GM21360 (cell line): ENCODE data around the gene ZNF804B.

Source experiments
- ATAC-seq: cut with Tn5 transposase; IDR thresholded peaks from one replicate; pipeline ENCODE4 v1.9.1; 2021; ENCODE audit warnings: mild to moderate bottlenecking, moderate library complexity; ENCODE audit not compliant: unreplicated experiment

The ZNF804B gene

DNA sequence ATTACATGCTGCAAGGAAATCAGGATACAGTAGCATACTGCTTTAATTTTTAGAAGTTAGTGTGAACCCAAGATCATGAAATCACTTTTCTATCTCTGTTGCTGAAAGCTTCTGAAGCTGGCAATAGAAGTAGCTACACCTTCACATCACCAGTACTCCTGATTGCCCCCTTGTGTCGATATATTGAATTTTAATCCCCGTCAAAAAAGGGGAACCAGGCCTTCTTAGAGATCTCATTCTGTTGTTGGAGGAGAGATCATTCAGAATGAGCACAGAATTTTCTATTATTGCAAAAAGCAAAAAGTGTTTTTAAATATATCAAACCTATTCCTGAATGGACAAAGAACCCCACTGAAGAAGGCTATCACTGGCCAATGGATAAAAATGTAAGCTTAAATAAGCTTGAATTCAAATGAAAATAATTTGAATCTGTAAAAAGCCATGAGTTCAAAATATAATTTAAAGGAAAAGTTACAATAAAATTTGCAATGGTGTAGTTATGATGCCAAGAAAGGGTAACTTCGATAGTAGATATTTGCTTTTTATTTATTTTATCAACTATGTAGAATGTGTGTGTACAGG is 75.7 kb downstream of the ZNF804B start:
- ATAC-seq: peak; percentile 93

DNA sequence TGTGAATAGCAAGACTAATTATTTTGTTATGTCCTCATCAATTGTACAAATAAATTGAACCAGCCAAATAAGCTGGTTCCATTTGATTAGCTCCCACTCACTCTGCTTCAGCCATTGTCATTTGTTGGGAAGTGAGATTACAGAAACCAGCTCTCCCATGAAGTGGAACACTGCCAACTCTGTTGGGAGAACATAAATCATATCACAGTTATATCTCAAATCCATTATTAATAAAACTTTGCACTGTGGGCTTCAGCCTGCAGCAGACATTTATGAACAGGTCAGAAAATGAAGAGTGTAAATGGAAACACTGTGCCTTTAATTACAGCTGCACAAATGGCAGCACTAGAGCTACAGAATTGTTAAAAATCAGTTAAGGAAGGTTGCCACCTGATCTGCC is 82.7 kb downstream of the ZNF804B start:
- no peak for ATAC-seq

DNA sequence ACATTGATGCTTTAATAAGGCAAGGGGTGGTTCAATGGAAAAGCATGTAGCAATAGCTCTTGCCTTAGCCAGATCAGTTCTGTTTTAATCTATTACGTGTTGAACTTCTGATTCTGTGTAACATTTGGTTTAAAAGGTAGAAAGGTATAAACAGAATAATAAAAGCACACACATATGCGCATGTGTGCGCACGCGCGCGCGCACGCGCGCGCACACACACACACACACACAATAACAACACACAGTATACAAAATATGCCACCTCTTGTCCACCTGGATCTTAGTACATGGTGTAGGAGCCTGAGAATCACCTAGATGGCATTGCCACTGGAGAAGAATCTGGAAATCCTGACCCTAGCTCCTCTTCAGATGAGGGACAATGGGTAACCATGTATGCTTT is 85.6 kb downstream of the ZNF804B start:
- no peak for ATAC-seq

GRCh38 chr7:88851220-88851619 is 91.7 kb downstream of the ZNF804B start:
- no peak for ATAC-seq

- no peak for ATAC-seq
Measured at GRCh38 chr7:88859288-88859687, 99.8 kb downstream of the ZNF804B start.

DNA sequence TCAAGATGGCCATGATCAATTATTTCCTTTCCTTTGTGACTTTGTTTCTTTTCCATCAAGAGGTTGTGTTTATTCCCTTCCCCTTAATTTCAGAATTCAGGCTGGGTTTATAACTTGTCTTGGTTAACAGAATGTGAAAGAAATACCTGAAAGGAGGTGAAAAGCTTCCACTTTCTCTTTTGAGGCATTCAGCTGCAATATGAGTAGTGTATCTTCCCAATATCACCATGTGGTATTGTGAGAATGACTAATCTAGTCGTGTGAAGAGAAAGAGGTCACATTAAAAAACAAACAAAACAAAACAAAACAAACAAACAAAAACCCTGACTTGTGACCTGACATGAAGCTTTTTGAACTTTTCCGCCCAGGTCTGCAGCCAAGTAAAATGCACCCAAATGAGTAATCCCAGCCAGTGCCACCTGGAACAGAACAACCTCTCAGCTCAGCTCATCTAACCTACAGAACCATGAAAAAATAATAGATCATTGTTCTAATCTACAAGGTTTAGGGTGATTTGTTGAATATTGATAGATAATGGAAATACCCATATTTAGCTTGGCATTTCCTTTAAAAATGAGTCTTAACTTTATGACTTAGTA is 106.9 kb downstream of the ZNF804B start:
- ATAC-seq: no peak

DNA sequence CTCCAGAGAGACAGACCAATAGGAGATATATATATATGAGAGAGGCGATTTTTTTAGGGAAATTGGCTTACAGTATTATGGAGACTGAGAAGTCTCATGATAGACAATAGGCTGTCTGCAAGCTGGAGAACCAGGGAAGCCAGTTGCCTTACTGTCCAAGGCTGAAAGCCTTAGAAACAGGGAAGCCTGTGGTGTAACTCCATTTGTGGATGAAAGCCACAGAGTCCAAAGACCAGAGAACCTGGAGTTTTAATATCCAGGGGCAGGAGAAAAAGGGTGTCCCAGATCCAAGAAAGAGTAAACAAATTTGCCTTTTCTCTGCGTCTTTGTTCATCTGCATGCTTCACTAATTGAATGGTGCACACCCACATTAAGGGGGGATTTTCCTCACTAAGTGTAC is 107.7 kb downstream of the ZNF804B start:
- no peak for ATAC-seq

- no peak for ATAC-seq
Measured at GRCh38 chr7:88868456-88868855, 109.0 kb downstream of the ZNF804B start.

DNA sequence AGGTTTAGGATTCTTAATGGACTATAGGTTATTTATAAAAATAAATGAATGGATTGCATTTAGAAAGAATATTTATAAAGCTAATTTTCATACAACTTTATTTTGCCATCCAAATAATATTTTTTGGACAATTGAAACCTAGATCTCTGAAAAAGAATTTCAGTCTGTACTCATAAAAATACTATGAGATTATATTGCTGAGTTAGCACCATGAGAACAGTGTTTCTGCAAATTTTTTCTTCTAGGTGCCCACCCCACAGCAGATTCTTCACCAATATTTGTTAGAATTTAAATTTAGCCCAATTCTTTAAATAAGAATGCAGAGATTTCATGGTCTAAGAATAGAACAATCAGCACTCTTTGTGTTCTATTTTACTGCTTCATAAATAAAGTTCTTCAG is 121.6 kb downstream of the ZNF804B start:
- ATAC-seq: no peak

GRCh38 chr7:88885131-88885530 is 125.6 kb downstream of the ZNF804B start:
- ATAC-seq: no peak

- ATAC-seq: no peak
Measured at GRCh38 chr7:88888684-88889083, 129.2 kb downstream of the ZNF804B start.

- ATAC-seq: no peak
Measured at GRCh38 chr7:88910516-88910915, 151.0 kb downstream of the ZNF804B start.

DNA sequence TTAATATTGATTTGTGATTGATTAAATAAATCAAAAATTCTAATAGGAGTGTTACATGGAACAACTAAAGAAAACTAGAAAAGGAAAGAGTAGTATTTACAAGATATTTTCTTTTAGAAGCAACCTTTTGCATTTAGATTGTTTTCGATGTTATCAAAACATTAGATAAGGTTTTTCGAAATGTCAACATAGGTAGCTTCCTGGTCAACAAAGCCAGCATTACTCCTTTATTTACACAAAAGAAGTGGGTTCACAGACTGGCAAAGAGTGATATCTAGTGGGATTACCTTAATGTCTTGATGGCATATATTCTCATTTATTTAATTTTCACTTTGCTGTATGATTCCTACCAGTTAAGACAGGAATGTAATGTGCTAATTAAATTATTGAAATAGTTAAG is 153.4 kb downstream of the ZNF804B start:
- no peak for ATAC-seq

GRCh38 chr7:88915615-88916014 is 156.1 kb downstream of the ZNF804B start:
- ATAC-seq: no peak

DNA sequence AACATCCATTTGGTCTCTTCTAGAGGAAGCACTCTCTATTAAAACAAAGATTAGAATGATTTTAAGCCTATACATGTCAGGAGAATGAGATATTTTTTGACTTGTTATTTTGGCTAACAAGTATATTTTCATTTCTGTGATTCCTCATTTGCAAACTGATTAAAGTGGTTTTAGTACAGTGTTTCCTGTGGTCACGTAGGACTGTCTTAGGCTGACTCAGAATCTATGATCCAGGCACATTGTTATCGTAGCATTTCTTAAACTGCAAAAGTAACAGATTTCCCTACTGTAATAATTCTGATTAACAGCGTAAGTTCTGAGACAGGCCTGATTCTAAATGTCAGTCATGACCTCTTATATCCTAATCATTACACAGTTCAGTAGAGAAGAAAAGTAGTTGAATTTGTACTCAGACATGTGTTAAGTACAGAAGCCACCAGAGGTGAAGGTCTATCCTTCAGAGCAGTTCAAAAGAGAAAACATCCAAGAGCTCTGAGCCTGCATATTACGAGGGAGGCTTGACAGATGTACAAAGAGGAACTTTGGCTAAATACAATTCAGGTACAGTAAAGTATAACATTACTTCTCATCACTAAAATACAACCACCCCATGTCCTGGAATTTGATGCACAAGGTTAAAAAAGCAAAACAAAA is 160.1 kb downstream of the ZNF804B start:
- ATAC-seq: no peak

GRCh38 chr7:88922944-88923343 is 163.4 kb downstream of the ZNF804B start:
- no peak for ATAC-seq

GRCh38 chr7:88928276-88928675 is 168.8 kb downstream of the ZNF804B start:
- no peak for ATAC-seq

GRCh38 chr7:88929719-88930118 is 170.2 kb downstream of the ZNF804B start:
- ATAC-seq: no peak

- ATAC-seq: no peak
Measured at GRCh38 chr7:88933285-88933684, 173.8 kb downstream of the ZNF804B start.

- ATAC-seq: no peak
Measured at GRCh38 chr7:88942815-88943501, 183.5 kb downstream of the ZNF804B start.

DNA sequence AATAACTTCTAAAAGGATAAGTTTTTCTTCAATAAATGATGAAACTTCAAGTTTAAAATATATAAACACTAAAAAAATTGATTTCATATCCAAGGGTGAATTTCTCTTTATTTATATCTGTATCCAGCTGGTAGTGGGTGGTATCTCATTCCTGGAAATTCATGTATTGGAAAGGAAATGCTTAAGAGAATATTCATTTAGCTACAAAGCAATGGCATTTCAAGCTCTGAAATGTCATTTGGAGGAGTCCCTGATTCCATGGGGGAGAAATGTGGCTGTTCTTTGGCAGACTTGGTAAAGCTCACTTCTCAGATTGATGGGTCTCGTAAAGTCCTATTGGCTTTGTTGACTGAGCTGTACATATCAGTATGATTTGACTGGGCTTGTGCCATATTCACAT is 192.3 kb downstream of the ZNF804B start:
- no peak for ATAC-seq

DNA sequence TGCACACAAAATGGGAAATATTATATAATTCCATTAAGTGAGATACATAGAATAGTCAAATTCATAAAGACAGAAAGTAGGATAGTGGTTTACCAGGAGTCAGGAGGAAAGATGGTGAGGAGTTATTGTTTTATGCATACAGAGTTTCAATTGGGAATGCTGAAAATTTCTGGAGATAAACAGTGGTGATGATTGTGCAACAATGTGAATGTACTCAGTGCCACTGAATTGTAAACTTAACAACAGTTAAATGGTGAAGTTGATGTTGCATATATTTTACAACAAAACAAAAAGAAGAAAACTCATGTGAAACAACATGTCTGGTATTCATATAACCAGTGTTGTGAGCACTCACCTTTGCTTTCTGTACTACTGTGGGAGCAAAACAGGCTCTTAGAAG is 204.9 kb downstream of the ZNF804B start:
- ATAC-seq: no peak
